SW480 (cell line): Measurements from ENCODE around the gene ATP8B4.
"Not testable (repeated sequence)": the region's sequence is repeated elsewhere in the genome, so short reads cannot be mapped to it uniquely, and the experiment has no call there.

Source experiments
- DNase-seq: peaks from one replicate; pipeline ENCODE4 v3.0.0-alpha.2; 2016; ENCODE audit warnings: low spot score

Gene ATP8B4

GRCh38 chr15:50009634-50010033 lies 109.4 kb downstream of the ATP8B4 start:
- peak; percentile 2 for DNase-seq

- DNase-seq: peak; percentile 80
These were observed 115.2 kb downstream of the ATP8B4 start for GRCh38 chr15:50003786-50004334.

GRCh38 chr15:49991587-49991986 lies 127.4 kb downstream of the ATP8B4 start:
- DNase-seq: no peak

GRCh38 chr15:49990835-49991545 lies 128.0 kb downstream of the ATP8B4 start:
- DNase-seq: no peak

- DNase-seq: no peak
These were observed 129.5 kb downstream of the ATP8B4 start for GRCh38 chr15:49989498-49989897.

GRCh38 chr15:49988766-49989165 lies 130.3 kb downstream of the ATP8B4 start:
- DNase-seq: no peak

- no peak for DNase-seq
These were observed 131.1 kb downstream of the ATP8B4 start for GRCh38 chr15:49987896-49988295.

GRCh38 chr15:49987198-49987785 lies 131.7 kb downstream of the ATP8B4 start:
- no peak for DNase-seq

- DNase-seq: no peak
These were observed 132.7 kb downstream of the ATP8B4 start for GRCh38 chr15:49986326-49986725.

GRCh38 chr15:49985463-49985862 lies 133.6 kb downstream of the ATP8B4 start:
- no peak for DNase-seq

- DNase-seq: peak; percentile 6
These were observed 134.6 kb downstream of the ATP8B4 start for GRCh38 chr15:49984436-49984835.

- DNase-seq: no peak
These were observed 136.4 kb downstream of the ATP8B4 start for GRCh38 chr15:49982584-49982983.

- DNase-seq: no peak
These were observed 139.2 kb downstream of the ATP8B4 start for GRCh38 chr15:49979705-49980382.

GRCh38 chr15:49978121-49978520 lies 140.9 kb downstream of the ATP8B4 start:
- peak; percentile 47 for DNase-seq

- no peak for DNase-seq
These were observed 141.7 kb downstream of the ATP8B4 start for GRCh38 chr15:49977306-49977705.

GRCh38 chr15:49964551-49964950 lies 154.5 kb downstream of the ATP8B4 start:
- no peak for DNase-seq

GRCh38 chr15:49964061-49964460 lies 155.0 kb downstream of the ATP8B4 start:
- no peak for DNase-seq

GRCh38 chr15:49963033-49963772 lies 155.8 kb downstream of the ATP8B4 start:
- DNase-seq: not testable (repeated sequence)

GRCh38 chr15:49962044-49962602 lies 156.9 kb downstream of the ATP8B4 start:
- DNase-seq: no peak

- no peak for DNase-seq
These were observed 165.6 kb downstream of the ATP8B4 start for GRCh38 chr15:49953421-49953820.

- DNase-seq: no peak
These were observed 172.4 kb downstream of the ATP8B4 start for GRCh38 chr15:49946681-49947080.

- DNase-seq: no peak
These were observed 184.5 kb downstream of the ATP8B4 start for GRCh38 chr15:49934487-49934886.
